Activated T-helper 17 cell treated with anti-CD3 and anti-CD28 coated beads, Interleukin-2, amount 50 U/mL, for 72 hours (primary cell): ENCODE measurements around the gene C1orf116. TPM values are rescaled to one million over a fixed set of nuclear protein-coding genes. Genes with fewer than 3 reads are reported as not detected.

ENCODE experiments used
- ATAC-seq: fragments of 150-1000 bp; cut with Tn5 transposase; replicated peaks from 2 replicates; pipeline ENCODE4 v1.10.0; 2021; ENCODE audit warnings: mild to moderate bottlenecking, moderate library complexity
- H3K27ac Mint-ChIP-seq: one replicate; pipeline ENCODE4 v1.8.0; 2022; ENCODE audit warnings: mixed read lengths
- H3K27me3 Mint-ChIP-seq: one replicate; pipeline ENCODE4 v1.8.0; 2022; ENCODE audit warnings: mixed read lengths
- H3K36me3 Mint-ChIP-seq: one replicate; pipeline ENCODE4 v1.8.0; 2022; ENCODE audit warnings: low read depth, mild to moderate bottlenecking, mixed read lengths
- H3K4me1 Mint-ChIP-seq: one replicate; pipeline ENCODE4 v1.8.0; 2022; ENCODE audit warnings: mixed read lengths
- H3K4me3 Mint-ChIP-seq: one replicate; pipeline ENCODE4 v1.8.0; 2022; ENCODE audit warnings: mild to moderate bottlenecking, mixed read lengths
- H3K9me3 Mint-ChIP-seq: one replicate; pipeline ENCODE4 v1.8.0; 2022; ENCODE audit warnings: mixed read lengths
- total RNA-seq, 2 donors: library from RNA; stranded (reverse); gene quantifications; one replicate each; pipeline ENCODE4 v1.2.3, GENCODE V29; 2022

The C1orf116 gene
- total RNA-seq: not detected

DNA sequence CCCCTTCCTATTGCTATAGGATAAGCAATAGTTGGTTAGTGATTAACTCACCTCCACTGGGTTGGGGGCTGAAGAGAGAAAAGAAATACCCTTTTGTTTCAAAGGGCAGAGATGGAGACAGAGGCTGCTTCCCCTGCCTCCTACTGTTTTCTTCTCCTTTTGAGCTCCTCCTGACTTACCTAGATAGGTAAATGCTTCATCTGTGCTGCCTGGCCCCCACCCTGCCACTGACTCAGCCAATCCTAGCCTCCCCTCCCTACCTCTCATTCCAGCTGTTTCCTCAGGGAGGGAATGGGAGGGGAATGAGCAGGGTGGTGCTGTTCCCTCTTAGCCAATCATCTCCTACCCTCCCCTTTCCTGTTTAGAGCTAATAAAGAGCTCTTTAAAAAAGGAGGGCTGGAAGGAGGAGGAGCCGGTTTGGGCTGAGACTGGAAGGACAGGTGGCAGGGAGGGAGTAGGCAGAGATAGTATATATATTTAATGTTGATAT, at the start of gene C1orf116:
C1orf116 (minus strand) TSS at position 229 of the 490 bp plus-strand sequence. CDS start 5,158 bp downstream, outside the sequence.
- Mint-ChIP-seq H3K36me3 (no peaks in the 10 kb centered on the region), H3K4me3 (no peak within 1 kb of the TSS), H3K9me3 (no peaks in the 10 kb centered on the region), H3K27ac (no peak within 1 kb of the TSS), H3K27me3 (peaks cover 44% of the 10 kb centered on the region), H3K4me1 (no peaks in the 10 kb centered on the region)
- ATAC-seq: no peak

DNA sequence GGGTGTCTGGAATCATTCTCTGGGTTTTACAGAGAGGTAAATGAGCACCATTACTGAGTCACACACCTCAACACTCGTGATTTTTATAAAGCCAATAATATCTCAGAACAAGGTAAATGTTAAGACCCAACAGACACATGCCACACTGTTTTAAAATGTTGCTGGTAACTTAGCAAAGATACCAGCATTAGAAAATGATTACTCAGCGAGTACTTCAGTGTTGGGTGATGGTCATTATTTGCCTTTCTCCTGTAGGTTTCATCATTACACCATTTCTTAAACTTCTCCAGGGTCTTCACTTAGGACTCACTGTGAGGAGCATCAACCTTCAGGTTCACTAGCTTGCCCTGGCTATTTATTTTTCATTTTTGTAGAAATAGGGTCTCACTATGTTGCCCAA, 49.2 kb upstream of the C1orf116 start:
- no peak for ATAC-seq
- no peaks in the 10 kb centered on the region for H3K4me1 Mint-ChIP-seq
- H3K4me3 Mint-ChIP-seq: no peak overlapping the region
- no peak overlapping the region for H3K27ac Mint-ChIP-seq
- no peaks in the 10 kb centered on the region for H3K36me3 Mint-ChIP-seq
- H3K9me3 Mint-ChIP-seq: no peaks in the 10 kb centered on the region
- peaks cover 31% of the 10 kb centered on the region for H3K27me3 Mint-ChIP-seq

DNA sequence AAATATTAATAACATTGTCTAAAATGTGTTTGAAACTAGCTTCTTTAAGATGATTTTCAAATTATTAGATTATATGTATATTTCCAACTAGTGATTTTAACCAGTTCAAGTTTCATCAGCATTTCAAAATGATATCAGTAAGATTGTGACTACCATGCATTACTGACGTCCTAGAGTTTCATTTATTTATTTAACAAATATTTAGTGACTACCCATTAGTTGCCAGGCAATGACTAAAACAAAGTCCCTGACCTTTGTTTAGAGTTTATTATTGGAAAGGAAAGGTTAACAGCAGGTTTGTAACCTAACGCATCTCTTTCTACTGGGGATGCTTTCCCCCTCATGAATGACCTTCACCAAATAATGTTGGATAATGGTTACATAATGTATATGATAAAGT, 48.5 kb upstream of the C1orf116 start:
- Mint-ChIP-seq H3K27me3 (peaks cover 28% of the 10 kb centered on the region), H3K27ac (no peak overlapping the region), H3K36me3 (no peaks in the 10 kb centered on the region), H3K9me3 (no peaks in the 10 kb centered on the region), H3K4me1 (no peaks in the 10 kb centered on the region), H3K4me3 (no peak overlapping the region)
- ATAC-seq: no peak

DNA sequence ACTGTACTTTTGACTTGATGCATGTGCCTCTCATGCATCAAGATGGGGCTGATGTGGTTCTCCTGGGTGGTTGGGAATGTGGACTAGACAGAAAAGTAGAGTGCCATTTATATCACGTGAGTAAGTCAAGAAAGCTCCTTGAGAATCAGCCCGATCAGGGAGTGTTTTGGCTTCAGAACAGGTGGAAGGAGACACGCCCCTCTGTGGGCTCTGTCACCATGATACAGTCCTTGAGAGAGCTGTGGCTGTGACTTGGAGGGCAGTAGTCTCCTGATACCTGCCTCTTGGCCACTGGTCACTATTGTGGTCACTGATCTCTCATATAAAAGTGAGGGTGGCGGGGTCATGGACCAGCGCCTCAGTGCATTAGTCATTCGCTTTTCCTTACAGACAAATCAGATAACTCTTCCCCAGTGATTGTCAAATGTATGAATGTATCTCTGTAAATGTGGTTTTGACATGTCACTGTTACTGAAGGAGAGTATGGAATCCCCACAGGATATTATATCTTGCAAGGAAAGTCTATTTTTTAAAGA, 47.2 kb upstream of the C1orf116 start:
- no peaks in the 10 kb centered on the region for H3K9me3 Mint-ChIP-seq
- no peaks in the 10 kb centered on the region for H3K36me3 Mint-ChIP-seq
- ATAC-seq: no peak
- no peak overlapping the region for H3K4me3 Mint-ChIP-seq
- H3K4me1 Mint-ChIP-seq: no peaks in the 10 kb centered on the region
- no peak overlapping the region for H3K27ac Mint-ChIP-seq
- H3K27me3 Mint-ChIP-seq: peaks cover 26% of the 10 kb centered on the region

- no peak overlapping the region for H3K27ac Mint-ChIP-seq
- no peak for ATAC-seq
- H3K9me3 Mint-ChIP-seq: no peaks in the 10 kb centered on the region
- H3K36me3 Mint-ChIP-seq: no peaks in the 10 kb centered on the region
- H3K4me3 Mint-ChIP-seq: no peak overlapping the region
- H3K4me1 Mint-ChIP-seq: no peaks in the 10 kb centered on the region
- H3K27me3 Mint-ChIP-seq: peaks cover 22% of the 10 kb centered on the region
Observed at GRCh38 chr1:207078578-207079132, 46.1 kb upstream of the C1orf116 start.

DNA sequence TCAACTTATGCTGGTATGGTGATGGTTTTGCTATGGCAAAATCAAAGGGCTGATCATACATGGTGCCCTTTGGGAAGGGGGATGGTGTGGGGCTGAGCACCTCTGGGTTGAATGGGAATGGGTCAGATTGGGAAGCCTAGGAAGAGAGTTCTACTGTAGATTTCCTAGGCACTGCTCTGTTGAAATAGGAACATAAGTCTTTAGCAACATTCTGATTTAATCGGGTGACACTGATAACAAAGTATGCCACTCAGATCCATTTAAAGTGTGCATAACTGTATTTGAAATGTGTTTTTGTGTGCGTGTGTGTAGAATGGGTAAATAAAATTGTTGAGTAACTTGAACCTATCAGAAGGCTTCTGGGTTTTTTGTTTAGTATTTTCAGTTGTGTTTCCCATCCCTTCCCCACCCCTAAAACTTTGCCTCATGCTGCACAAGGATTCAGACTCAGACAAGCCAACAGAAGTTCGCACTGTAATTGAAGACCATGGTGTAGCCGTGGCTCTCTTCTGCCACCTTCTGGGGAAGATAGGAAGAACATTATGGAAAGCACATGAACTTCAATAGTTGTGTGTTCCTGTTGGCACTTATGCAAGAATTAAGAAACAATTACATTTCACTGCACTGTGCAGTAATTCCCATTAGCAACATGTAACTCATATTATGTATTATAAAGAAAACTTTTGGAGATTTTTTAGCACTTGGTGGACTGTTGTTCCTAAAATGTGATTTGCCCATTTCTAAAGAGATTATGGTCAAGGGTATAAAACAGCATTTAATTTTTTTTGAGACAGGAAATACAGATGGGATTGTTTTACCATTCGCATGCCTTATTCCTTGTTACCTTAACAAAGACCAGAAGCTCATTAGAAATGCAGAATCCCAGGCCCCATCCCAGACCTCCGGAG, 45.2 kb upstream of the C1orf116 start:
- H3K36me3 Mint-ChIP-seq: no peaks in the 10 kb centered on the region
- ATAC-seq: peak; percentile 79
- no peaks in the 10 kb centered on the region for H3K9me3 Mint-ChIP-seq
- H3K27me3 Mint-ChIP-seq: peaks cover 13% of the 10 kb centered on the region
- no peak overlapping the region for H3K27ac Mint-ChIP-seq
- H3K4me1 Mint-ChIP-seq: no peaks in the 10 kb centered on the region
- H3K4me3 Mint-ChIP-seq: no peak overlapping the region

DNA sequence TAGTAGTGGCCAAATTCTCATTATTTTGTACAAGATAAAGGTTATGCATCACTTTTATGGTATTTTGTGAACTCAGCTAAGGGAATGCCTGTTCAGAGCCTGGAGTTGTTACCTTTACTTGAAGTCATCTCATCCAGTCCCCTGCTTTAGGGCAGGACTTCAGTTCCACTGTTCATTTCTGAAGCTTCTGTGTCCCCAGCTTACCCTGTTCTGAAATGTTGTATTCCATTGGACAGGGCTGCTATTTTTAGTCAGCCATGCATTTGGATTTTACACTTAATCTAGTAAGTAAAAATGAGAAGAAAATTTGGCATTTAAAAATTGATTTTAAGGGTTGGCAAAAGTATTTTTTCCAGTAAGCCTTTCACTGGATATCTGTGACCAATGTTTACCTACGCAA, 44.5 kb upstream of the C1orf116 start:
- H3K27me3 Mint-ChIP-seq: peaks cover 7% of the 10 kb centered on the region

DNA sequence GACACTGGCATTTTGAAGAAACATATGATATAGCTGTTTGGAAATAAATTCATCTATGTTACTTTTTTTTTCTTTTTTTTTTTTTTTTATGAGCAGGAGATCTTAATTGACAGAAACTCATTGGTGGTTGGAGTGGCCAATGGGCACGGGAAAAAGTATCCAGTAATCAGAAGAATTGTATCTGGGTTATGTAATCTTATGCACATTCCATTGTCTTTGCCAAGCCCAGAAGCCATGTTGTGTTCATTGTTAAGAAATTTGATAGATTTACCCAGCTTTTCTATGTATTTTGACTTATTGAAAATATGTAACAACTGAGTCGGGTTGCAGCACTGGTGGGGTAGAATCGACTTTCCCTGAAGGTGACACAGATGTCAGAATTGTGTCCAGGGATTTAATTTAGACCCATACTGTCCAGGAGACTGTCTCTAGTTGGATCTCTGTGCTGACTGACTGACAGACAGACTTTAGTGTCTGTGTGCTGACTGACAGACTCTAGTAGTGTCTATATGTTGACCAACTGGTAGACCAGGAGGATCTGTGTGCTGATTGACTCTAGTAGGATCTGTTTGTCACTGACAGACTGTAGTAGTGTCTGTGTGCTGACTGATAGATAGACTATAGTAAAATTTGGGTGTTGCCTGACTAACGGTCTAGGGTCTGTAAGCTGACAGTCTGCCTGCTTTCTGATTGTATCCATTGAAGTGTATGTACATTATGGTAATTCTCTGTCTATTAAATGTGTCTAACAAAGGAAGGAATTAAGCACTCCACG, 43.8 kb upstream of the C1orf116 start:
- Mint-ChIP-seq H3K4me1 (no peaks in the 10 kb centered on the region), H3K9me3 (no peaks in the 10 kb centered on the region), H3K36me3 (no peaks in the 10 kb centered on the region), H3K27ac (no peak overlapping the region), H3K4me3 (no peak overlapping the region), H3K27me3 (peaks cover 7% of the 10 kb centered on the region)
- ATAC-seq: no peak

More for the DNA sequence above, 44.5 kb upstream of the C1orf116 start:
- Mint-ChIP-seq H3K4me1 (no peaks in the 10 kb centered on the region), H3K36me3 (no peaks in the 10 kb centered on the region), H3K27ac (no peak overlapping the region), H3K4me3 (no peak overlapping the region), H3K9me3 (no peaks in the 10 kb centered on the region)
- no peak for ATAC-seq

DNA sequence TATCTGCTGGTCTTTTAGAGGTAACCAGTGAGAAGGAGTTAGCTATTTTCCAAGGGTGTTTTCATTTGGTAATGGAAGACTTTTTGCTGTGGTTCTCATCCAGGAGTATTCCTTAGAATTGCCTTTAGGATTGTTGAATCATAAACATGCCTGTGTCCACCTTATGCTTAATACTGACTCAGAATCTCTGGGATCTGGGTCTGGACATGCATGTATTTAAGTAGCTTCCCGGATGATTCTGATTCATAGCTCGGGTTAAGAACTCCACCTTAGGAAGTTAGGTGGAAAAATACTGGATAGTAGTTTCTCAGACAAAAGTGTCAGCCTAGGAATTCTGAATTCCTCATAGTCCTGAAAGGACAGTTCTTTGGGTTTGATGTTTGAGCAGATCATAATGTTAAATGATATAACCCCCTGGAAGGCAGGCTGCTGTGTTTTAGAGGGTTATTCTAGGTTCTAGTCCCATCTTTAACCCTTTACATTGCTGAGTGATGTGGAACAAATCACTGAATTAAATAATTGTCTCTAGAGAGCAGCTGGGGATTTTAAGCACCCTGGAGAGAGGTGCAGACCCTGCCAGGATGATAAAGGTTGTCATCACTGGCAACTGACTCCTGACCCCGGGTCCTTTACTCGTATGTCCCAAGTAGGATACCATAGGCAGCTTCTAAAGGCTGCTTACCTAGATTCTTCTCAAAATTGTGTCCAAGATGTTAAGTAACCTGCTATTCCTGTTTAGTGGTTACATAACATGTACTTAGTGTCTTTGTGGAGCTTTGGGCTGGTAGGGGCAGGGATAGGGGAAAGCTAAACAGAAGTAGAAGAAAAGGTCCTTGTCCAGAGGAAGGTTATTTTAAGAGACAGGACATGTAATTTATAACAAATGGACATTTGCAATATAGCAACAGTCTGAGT, 41.6 kb upstream of the C1orf116 start:
- peaks cover 7% of the 10 kb centered on the region for H3K27me3 Mint-ChIP-seq
- no peak overlapping the region for H3K27ac Mint-ChIP-seq
- H3K4me3 Mint-ChIP-seq: no peak overlapping the region
- peaks cover 8% of the 10 kb centered on the region for H3K4me1 Mint-ChIP-seq
- H3K36me3 Mint-ChIP-seq: no peaks in the 10 kb centered on the region
- no peaks in the 10 kb centered on the region for H3K9me3 Mint-ChIP-seq
- no peak for ATAC-seq

- peaks cover 3% of the 10 kb centered on the region for H3K27me3 Mint-ChIP-seq
- H3K27ac Mint-ChIP-seq: no peak overlapping the region
- H3K4me3 Mint-ChIP-seq: no peak overlapping the region
- no peak for ATAC-seq
- H3K4me1 Mint-ChIP-seq: peaks cover 10% of the 10 kb centered on the region
- no peaks in the 10 kb centered on the region for H3K9me3 Mint-ChIP-seq
- no peaks in the 10 kb centered on the region for H3K36me3 Mint-ChIP-seq
Observed at GRCh38 chr1:207072233-207072632, 39.7 kb upstream of the C1orf116 start.

DNA sequence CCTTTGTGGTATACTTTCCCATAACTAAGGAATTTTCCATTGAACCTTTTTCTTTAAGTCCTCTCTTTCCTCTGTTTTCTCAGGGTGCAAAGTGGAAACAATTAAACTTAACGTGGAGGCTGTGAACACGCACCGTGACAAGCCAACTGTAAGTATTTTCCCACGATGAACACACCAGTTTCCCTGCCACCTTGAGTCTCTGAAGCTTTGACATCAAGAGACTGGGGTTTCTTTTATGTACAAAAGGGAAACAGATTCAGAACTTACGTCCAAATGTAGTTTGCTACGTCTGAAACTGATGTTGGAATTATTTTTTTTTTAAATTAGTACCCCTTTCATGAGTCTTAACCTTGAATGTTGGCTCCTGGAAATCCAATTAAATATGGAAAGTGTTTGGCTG, 38.9 kb upstream of the C1orf116 start:
- no peak for ATAC-seq
- no peak overlapping the region for H3K4me3 Mint-ChIP-seq
- no peaks in the 10 kb centered on the region for H3K9me3 Mint-ChIP-seq
- H3K4me1 Mint-ChIP-seq: peaks cover 10% of the 10 kb centered on the region
- no peaks in the 10 kb centered on the region for H3K36me3 Mint-ChIP-seq
- no peak overlapping the region for H3K27ac Mint-ChIP-seq
- H3K27me3 Mint-ChIP-seq: peaks cover 3% of the 10 kb centered on the region

DNA sequence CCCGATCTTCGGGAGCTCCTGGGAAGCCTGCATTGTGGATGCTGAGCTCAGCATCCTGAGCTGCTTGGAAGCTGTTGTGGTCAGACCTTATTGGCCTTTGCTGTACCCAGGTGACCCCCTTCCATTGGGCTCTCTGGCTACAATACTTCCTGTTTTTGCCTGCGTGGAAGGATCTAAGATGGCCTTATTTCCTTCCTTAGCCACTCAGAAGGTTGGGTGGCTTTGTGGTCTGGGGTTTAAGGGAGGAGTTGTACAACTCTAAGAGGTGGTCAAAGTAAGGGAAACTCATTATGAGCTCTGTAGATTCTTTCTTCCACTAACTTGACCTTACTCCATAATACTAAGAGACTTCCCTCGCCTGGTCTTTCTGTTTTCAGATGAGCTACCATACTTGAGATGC, 38.3 kb upstream of the C1orf116 start:
- no peaks in the 10 kb centered on the region for H3K36me3 Mint-ChIP-seq

GRCh38 chr1:207069858-207070506, 37.4 kb upstream of the C1orf116 start:
- Mint-ChIP-seq H3K4me1 (peaks cover 10% of the 10 kb centered on the region), H3K9me3 (no peaks in the 10 kb centered on the region), H3K27ac (no peak overlapping the region), H3K4me3 (no peak overlapping the region), H3K36me3 (no peaks in the 10 kb centered on the region), H3K27me3 (no peaks in the 10 kb centered on the region)
- ATAC-seq: no peak

More for the DNA sequence above, 38.3 kb upstream of the C1orf116 start:
- Mint-ChIP-seq H3K4me1 (peaks cover 10% of the 10 kb centered on the region), H3K4me3 (no peak overlapping the region), H3K9me3 (no peaks in the 10 kb centered on the region), H3K27ac (peak overlapping the region; percentile 15), H3K27me3 (peaks cover 1% of the 10 kb centered on the region)
- peak; percentile 37 for ATAC-seq
